HCT116 (cell line): Measurements from ENCODE around the gene NET1. TPM values are rescaled to one million over a fixed set of nuclear protein-coding genes. Genes with fewer than 3 reads are reported as not detected.

Experiments used
- ATAC-seq: fragments of 200-7000 bp; cut with Tn5 transposase; 2 replicates; pipeline ENCODE4 v1.9.1; 2020; ENCODE audit warnings: mild to moderate bottlenecking, moderate library complexity
- BruUV-seq: library from RNA; stranded (reverse); fragments of 400-500 nt; replicated peaks from 2 replicates; lab custom pipeline; 2021; lab: Mats Ljungman, UMichigan
- CTCF ChIA-PET: fragments of 300-600 bp; sonication (Branson Sonifier 250); formaldehyde crosslinking; loops from one replicate; lab custom pipeline; 2021; ENCODE audit warnings: antibody characterized with exemption; lab: Charles Lee
- POLR2A ChIA-PET: fragments of 300-600, 350-600 bp; sonication (Branson Sonifier 250); formaldehyde crosslinking; loops from one replicate; lab custom pipeline; 2021; ENCODE audit warnings: antibody characterized with exemption; lab: Charles Lee
- RAD21 ChIA-PET, 2 experiments: fragments of 300-600 bp; sonication (Branson Sonifier 250); formaldehyde crosslinking; loops; one replicate each; lab custom pipeline; 2023; ENCODE audit warnings: low total read pairs in 2 of 2; ENCODE audit not compliant: uncharacterized antibody in 2 of 2, unreplicated experiment in 2 of 2, low non-redundant PET in 1 of 2; lab: Charles Lee
- DNase-seq: peaks from one replicate; pipeline ENCODE4 v3.0.0-alpha.2; 2010; ENCODE audit warnings: low read depth, low spot score
- H2AFZ ChIP-seq: fragments of 200-600 bp; shearing (Covaris generic), sonication (generic); 2 replicates; pipeline ENCODE4 v1.6.1; 2017; ENCODE audit warnings: low read depth, mixed run types, mixed read lengths, antibody characterized with exemption, low read length; ENCODE audit not compliant: poor library complexity, severe bottlenecking
- H3K27ac ChIP-seq: 2 replicates; pipeline ENCODE4 v1.5.1; 2012; ENCODE audit warnings: low read depth, low read length
- H3K27me3 ChIP-seq: fragments of 200-600 bp; sonication (generic); 2 replicates; pipeline ENCODE4 v1.6.1; 2016; ENCODE audit warnings: mixed run types, low read length, mixed read lengths; ENCODE audit not compliant: insufficient read depth
- H3K36me3 ChIP-seq, 2 experiments: fragments of 200-500 bp in 1 of 2; fragments of 200-600 bp in 1 of 2; sonication (Bioruptor generic) in 1 of 2; sonication (generic) in 1 of 2; 2 replicates each; pipeline versions ENCODE4 v1.5.1 to v1.6.1; 2014 to 2016; ENCODE audit warnings: low read length in 2 of 2, inconsistent platforms in 1 of 2, mixed read lengths in 1 of 2, mixed run types in 1 of 2; ENCODE audit not compliant: insufficient read depth in 2 of 2, control insufficient read depth in 1 of 2
- H3K4me1 ChIP-seq, 2 experiments: fragments of 200-600 bp in 1 of 2; sonication (generic) in 1 of 2; 2 replicates each; pipeline versions ENCODE4 v1.5.1 to v1.6.1; 2012 to 2017; ENCODE audit warnings: low read length in 2 of 2, inconsistent platforms in 1 of 2, mild to moderate bottlenecking in 1 of 2, mixed read lengths in 1 of 2, mixed run types in 1 of 2, moderate library complexity in 1 of 2; ENCODE audit not compliant: insufficient read depth in 2 of 2, control insufficient read depth in 1 of 2
- H3K4me2 ChIP-seq: fragments of 200-600 bp; sonication (generic); 2 replicates; pipeline ENCODE4 v1.6.1; 2017; ENCODE audit warnings: mixed run types, low read length, mixed read lengths
- H3K4me3 ChIP-seq, 2 experiments: fragments of 200-600 bp in 1 of 2; sonication (generic) in 1 of 2; replicated peaks in 1 of 2; 2 replicates each; pipeline ENCODE4 v1.5.1; 2011 to 2016; ENCODE audit warnings: low read length in 2 of 2, control low read depth in 1 of 2, low read depth in 1 of 2, mild to moderate bottlenecking in 1 of 2, mixed read lengths in 1 of 2, mixed run types in 1 of 2
- H3K79me2 ChIP-seq: fragments of 200-600 bp; sonication (generic); 2 replicates; pipeline ENCODE4 v1.6.1; 2017; ENCODE audit warnings: mild to moderate bottlenecking, mixed run types, low read length, moderate library complexity, mixed read lengths; ENCODE audit not compliant: insufficient read depth
- H3K9ac ChIP-seq: fragments of 200-600 bp; sonication (generic); 2 replicates; pipeline ENCODE4 v1.6.1; 2016; ENCODE audit warnings: low read length, mixed read lengths
- H3K9me2 ChIP-seq: fragments of 200-600 bp; sonication (generic), shearing (Covaris generic); 2 replicates; pipeline ENCODE4 v1.6.1; 2017; ENCODE audit warnings: mixed run types, mild to moderate bottlenecking, moderate library complexity; ENCODE audit not compliant: insufficient read depth
- H3K9me3 ChIP-seq, 2 experiments: fragments of 200-500 bp in 1 of 2; fragments of 200-600 bp in 1 of 2; sonication (Bioruptor generic) in 1 of 2; sonication (generic) in 1 of 2; 2 replicates each; pipeline ENCODE4 v1.6.1; 2014 to 2017; ENCODE audit warnings: low read length in 2 of 2, mixed read lengths in 2 of 2, inconsistent platforms in 1 of 2, low read depth in 1 of 2, mild to moderate bottlenecking in 1 of 2, mixed run types in 1 of 2, moderate library complexity in 1 of 2; ENCODE audit not compliant: control insufficient read depth in 1 of 2, insufficient read depth in 1 of 2
- H4K20me1 ChIP-seq: fragments of 200-600 bp; sonication (generic), shearing (Covaris generic); 2 replicates; pipeline ENCODE4 v1.6.1; 2017; ENCODE audit warnings: mixed run types, mild to moderate bottlenecking, moderate library complexity; ENCODE audit not compliant: insufficient read depth
- CBX3 ChIP-seq: IDR thresholded peaks from 2 replicates; pipeline ENCODE4 v1.6.1; 2012; ENCODE audit warnings: low read depth
- ELF1 ChIP-seq: IDR thresholded peaks from 2 replicates; pipeline ENCODE4 v1.6.1; 2012; ENCODE audit warnings: low read depth, borderline replicate concordance
- EZH2 ChIP-seq: fragments of 200-600 bp; sonication (generic); IDR thresholded peaks from 2 replicates; pipeline ENCODE4 v1.6.1; 2017; ENCODE audit warnings: antibody characterized with exemption, mixed run types
- EZH2phosphoT487 ChIP-seq: fragments of 200-600 bp; IDR thresholded peaks from 2 replicates; pipeline ENCODE4 v1.6.1; 2018; ENCODE audit warnings: antibody characterized with exemption, borderline replicate concordance
- FOSL1 ChIP-seq: IDR thresholded peaks from 2 replicates; pipeline ENCODE4 v1.6.1; 2012; ENCODE audit warnings: low read depth
- JUND ChIP-seq: IDR thresholded peaks from 2 replicates; pipeline ENCODE4 v1.6.1; 2012
- POLR2A ChIP-seq: IDR thresholded peaks from 2 replicates; pipeline ENCODE4 v1.7.0; 2011; ENCODE audit warnings: borderline replicate concordance; ENCODE audit not compliant: insufficient read depth, insufficient read length; ENCODE audit errors: extremely low read depth
- POLR2AphosphoS5 ChIP-seq: IDR thresholded peaks from 2 replicates; pipeline ENCODE4 v1.6.1; 2011; ENCODE audit warnings: mild to moderate bottlenecking, low read depth, low read length, moderate library complexity
- RAD21 ChIP-seq: IDR thresholded peaks from 2 replicates; pipeline ENCODE4 v1.6.1; 2012; ENCODE audit warnings: low read depth, mild to moderate bottlenecking
- SIN3A ChIP-seq: IDR thresholded peaks from 2 replicates; pipeline ENCODE4 v1.6.1; 2012; ENCODE audit warnings: low read depth
- SP1 ChIP-seq: IDR thresholded peaks from 2 replicates; pipeline ENCODE4 v1.6.1; 2012; ENCODE audit warnings: low read depth
- TCF7L2 ChIP-seq: IDR thresholded peaks from 2 replicates; pipeline ENCODE4 v1.7.0; 2011; ENCODE audit warnings: borderline replicate concordance, inconsistent platforms; ENCODE audit not compliant: insufficient read depth, insufficient read length; ENCODE audit errors: extremely low read depth
- YY1 ChIP-seq: IDR thresholded peaks from 2 replicates; pipeline ENCODE4 v1.6.1; 2011; ENCODE audit warnings: low read length, low read depth, moderate library complexity, mild to moderate bottlenecking; ENCODE audit not compliant: insufficient replicate concordance; ENCODE audit errors: extremely low read depth
- ZFX ChIP-seq: fragments of 450-650 bp; IDR thresholded peaks from 2 replicates; pipeline ENCODE4 v1.6.1; 2017
- intact Hi-C: fragments of 100-400 bp; cut with micrococcal nuclease; formaldehyde crosslinking; loops from 2 replicates; pipeline ENCODE4 v1.10.0; 2022
- total RNA-seq: library from RNA; stranded (reverse); gene quantifications from one replicate; pipeline ENCODE4 v1.2.1, GENCODE V29; 2021; ENCODE audit not compliant: unreplicated experiment
- TF ChIP-seq, protein P1 (sequence below): IDR thresholded peaks from 2 replicates; pipeline ENCODE4 v1.6.1; 2011; ENCODE audit warnings: mild to moderate bottlenecking, low read length, moderate library complexity; ENCODE audit not compliant: insufficient replicate concordance; ENCODE audit errors: extremely low read depth
- TF ChIP-seq, protein P2 (sequence below): IDR thresholded peaks from 2 replicates; pipeline ENCODE4 v1.6.1; 2012; ENCODE audit warnings: low read depth
- TF ChIP-seq, protein P3 (sequence below): IDR thresholded peaks from 2 replicates; pipeline ENCODE4 v1.6.1; 2012

Gene NET1
- total RNA-seq, 1 experiment from 2014 or later: 51.2 TPM

DNA sequence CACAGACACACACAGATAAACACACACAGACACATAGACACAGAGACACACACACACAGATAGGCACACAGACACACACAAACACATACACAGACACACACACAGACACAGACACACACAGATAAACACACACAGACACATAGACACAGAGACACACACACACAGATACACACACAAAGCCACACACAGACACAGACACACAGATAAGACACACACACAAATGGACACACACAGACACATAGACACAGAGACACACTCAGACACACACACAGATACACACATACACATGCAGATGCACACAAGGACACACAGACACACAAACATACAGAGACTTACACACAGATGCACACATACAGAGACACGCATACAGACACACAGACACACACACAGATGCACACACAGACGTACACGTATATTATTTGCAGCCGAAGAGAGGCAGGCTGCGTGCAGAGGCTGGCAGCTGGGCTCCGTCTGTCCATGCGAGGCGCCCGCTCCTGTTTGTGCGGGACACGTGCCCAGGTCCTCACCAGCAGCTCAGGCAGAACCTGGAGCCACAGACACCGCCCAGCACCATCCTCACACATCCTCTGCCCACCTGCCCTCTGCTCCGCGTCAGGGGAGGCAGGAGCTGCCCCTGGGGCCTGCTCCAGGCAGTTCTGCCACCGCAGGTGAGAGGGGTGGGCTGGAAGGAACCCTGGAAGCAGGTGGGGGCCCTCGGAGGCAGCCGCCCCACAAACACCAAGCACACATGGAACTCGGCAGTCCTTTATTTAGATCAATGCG lies 85.8 kb downstream of the NET1 start:
- H3K79me2 ChIP-seq: no peaks in the 10 kb centered on the region
- no TSS peak for BruUV-seq
- H3K4me2 ChIP-seq: no peak overlapping the region
- ChIA-PET POLR2A (no interaction called here), RAD21 (no interaction called here), CTCF (no interaction called here)
- H3K4me3 ChIP-seq: no peak overlapping the region
- H4K20me1 ChIP-seq: no peaks in the 10 kb centered on the region
- H2AFZ ChIP-seq: no peak overlapping the region
- DNase-seq: no peak
- TF ChIP-seq FOSL1 (no peak), RAD21 (no peak), SIN3A (no peak), SP1 (no peak), ZFX (no peak), EZH2 (no peak), ELF1 (no peak), POLR2A (no peak), POLR2AphosphoS5 (no peak), YY1 (no peak), TCF7L2 (no peak), JUND (no peak), CBX3 (no peak), EZH2phosphoT487 (no peak)
- TF ChIP-seq, protein P1, sequence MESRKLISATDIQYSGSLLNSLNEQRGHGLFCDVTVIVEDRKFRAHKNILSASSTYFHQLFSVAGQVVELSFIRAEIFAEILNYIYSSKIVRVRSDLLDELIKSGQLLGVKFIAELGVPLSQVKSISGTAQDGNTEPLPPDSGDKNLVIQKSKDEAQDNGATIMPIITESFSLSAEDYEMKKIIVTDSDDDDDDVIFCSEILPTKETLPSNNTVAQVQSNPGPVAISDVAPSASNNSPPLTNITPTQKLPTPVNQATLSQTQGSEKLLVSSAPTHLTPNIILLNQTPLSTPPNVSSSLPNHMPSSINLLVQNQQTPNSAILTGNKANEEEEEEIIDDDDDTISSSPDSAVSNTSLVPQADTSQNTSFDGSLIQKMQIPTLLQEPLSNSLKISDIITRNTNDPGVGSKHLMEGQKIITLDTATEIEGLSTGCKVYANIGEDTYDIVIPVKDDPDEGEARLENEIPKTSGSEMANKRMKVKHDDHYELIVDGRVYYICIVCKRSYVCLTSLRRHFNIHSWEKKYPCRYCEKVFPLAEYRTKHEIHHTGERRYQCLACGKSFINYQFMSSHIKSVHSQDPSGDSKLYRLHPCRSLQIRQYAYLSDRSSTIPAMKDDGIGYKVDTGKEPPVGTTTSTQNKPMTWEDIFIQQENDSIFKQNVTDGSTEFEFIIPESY: no peak
- TF ChIP-seq, protein P2, sequence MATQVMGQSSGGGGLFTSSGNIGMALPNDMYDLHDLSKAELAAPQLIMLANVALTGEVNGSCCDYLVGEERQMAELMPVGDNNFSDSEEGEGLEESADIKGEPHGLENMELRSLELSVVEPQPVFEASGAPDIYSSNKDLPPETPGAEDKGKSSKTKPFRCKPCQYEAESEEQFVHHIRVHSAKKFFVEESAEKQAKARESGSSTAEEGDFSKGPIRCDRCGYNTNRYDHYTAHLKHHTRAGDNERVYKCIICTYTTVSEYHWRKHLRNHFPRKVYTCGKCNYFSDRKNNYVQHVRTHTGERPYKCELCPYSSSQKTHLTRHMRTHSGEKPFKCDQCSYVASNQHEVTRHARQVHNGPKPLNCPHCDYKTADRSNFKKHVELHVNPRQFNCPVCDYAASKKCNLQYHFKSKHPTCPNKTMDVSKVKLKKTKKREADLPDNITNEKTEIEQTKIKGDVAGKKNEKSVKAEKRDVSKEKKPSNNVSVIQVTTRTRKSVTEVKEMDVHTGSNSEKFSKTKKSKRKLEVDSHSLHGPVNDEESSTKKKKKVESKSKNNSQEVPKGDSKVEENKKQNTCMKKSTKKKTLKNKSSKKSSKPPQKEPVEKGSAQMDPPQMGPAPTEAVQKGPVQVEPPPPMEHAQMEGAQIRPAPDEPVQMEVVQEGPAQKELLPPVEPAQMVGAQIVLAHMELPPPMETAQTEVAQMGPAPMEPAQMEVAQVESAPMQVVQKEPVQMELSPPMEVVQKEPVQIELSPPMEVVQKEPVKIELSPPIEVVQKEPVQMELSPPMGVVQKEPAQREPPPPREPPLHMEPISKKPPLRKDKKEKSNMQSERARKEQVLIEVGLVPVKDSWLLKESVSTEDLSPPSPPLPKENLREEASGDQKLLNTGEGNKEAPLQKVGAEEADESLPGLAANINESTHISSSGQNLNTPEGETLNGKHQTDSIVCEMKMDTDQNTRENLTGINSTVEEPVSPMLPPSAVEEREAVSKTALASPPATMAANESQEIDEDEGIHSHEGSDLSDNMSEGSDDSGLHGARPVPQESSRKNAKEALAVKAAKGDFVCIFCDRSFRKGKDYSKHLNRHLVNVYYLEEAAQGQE: no peak
- TF ChIP-seq, protein P3, sequence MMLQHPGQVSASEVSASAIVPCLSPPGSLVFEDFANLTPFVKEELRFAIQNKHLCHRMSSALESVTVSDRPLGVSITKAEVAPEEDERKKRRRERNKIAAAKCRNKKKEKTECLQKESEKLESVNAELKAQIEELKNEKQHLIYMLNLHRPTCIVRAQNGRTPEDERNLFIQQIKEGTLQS: no peak
- no peak overlapping the region for H3K27ac ChIP-seq
- intact Hi-C loops: no loop called here
- H3K36me3 ChIP-seq: no peaks in the 10 kb centered on the region
- peaks cover 24% of the 10 kb centered on the region; the same call in 1 of the 2 replicates for H3K27me3 ChIP-seq
- H3K9ac ChIP-seq: no peak overlapping the region
- no peaks in the 10 kb centered on the region for H3K9me2 ChIP-seq
- H3K4me1 ChIP-seq: no peaks in the 10 kb centered on the region
- H3K9me3 ChIP-seq: no peaks in the 10 kb centered on the region
- no peak for ATAC-seq
